ENCODE data around the gene IL36B.

IL36B gene

DNA sequence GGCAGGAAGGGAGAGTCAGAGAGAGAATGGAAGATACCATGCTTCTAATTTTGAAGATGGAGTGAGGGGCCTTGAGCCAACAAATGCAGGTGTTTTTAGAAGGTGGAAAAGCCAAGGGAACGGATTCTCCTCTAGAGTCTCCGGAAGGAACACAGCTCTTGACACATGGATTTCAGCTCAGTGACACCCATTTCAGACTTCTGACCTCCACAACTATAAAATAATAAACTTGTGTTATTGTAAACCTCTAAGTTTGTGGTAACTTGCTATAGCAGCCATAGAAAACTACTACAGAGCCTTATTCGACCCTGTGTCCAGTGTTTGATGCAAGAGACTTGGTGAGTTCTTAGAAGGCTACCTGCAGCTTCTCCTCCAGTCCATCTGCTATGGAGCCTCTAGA, 22.9 kb upstream of the IL36B start:
- no peak for DNase-seq (ENCODE audit: low spot score)

GRCh38 chr2:113075030-113075429, 22.4 kb upstream of the IL36B start:
- DNase-seq (ENCODE audit: low spot score) = no peak

GRCh38 chr2:113073325-113073834, 20.7 kb upstream of the IL36B start:
- no peak for DNase-seq (ENCODE audit: low spot score)

GRCh38 chr2:113072584-113072983, 19.9 kb upstream of the IL36B start:
- no peak for DNase-seq (ENCODE audit: low spot score)

DNA sequence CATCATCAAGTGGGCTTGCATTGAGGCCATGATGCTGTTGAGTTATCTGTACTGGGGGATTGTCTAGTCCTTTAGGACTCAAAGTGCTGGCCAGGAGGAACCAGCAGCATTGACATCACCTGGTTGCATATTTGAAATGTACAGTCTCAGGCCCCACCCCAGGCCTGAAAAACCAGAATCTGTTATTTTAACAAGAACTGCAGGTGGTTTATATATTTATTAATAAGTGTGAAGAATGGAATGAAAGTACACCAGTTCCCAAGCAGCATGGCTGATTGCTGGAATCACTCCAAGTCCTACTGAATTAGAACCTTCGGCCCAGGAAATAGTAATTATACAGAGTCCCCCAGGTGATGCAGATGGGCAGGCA, 17.9 kb upstream of the IL36B start:
- no peak for DNase-seq (ENCODE audit: low spot score)

DNA sequence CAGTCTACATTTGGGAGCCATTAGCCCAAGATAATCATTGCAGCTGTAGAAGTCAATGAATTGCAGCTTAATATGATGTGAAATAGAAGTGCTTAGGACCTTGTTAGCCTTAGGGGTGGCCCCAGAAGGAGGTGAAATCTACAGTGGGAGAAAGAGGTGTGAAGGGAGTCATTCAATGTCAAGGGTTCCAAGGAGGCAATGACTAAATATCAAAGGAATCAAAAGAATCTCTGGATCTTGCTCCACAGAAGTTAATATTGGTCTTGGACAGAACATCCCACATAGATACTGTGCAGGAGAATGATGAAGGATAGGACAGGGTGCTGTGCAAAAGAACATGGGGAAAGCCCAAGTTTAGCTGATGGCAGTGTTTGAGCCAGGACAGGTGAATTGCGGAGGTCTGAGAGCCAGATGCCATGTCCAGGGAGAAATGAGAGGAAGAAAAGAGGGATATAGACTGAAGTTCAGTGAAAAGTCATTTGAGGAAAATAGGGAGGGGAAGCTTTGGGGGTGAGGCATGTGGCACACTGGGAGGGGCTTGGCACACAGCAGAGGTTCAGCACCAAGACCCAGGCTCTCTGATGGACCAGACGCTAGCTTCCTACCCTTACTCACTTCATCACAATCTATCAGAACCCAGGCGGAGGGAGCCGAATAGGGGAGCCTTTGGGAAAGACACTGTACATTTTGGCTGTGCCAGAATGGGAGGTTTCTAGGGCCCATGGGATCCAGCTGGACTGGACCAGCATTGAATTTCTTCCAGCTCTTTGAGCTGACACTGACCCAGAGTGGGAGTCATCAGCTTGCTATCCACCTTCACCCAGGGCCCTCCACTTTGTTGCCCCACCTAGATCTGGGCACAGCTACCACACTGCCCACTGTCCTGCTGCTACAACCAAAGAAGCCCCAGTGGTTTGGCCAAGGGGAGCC, 17.3 kb upstream of the IL36B start:
- no peak for DNase-seq (ENCODE audit: low spot score)

- no peak for DNase-seq (ENCODE audit: low spot score)
Observed at GRCh38 chr2:113068706-113069485, 16.2 kb upstream of the IL36B start.

GRCh38 chr2:113068249-113068648, 15.6 kb upstream of the IL36B start:
- no peak for DNase-seq (ENCODE audit: low spot score)

- no peak for DNase-seq (ENCODE audit: low spot score)
Observed at GRCh38 chr2:113067681-113068080, 15.0 kb upstream of the IL36B start, which contains the start of gene IL1F10. Gene IL1F10 (plus strand): TSS chr2:113067970. CDS start chr2:113072739, 4,769 bp downstream.

GRCh38 chr2:113064898-113065297, 12.2 kb upstream of the IL36B start:
- DNase-seq (ENCODE audit: low spot score) = no peak

DNA sequence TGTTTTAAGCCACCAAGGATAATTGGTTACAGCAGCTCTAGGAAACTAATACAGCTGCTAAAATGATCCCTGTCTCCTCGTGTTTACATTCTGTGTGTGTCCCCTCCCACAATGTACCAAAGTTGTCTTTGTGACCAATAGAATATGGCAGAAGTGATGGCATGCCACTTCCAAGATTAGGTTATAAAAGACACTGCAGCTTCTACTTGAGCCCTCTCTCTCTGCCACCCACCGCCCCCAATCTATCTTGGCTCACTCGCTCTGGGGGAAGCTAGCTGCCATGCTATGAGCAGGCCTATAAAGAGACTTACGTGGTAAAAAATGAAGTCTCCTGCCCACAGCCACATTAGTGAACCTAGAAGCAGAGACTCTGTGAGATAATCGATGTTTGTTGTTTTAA, 11.6 kb upstream of the IL36B start:
- DNase-seq (ENCODE audit: low spot score) = no peak

DNA sequence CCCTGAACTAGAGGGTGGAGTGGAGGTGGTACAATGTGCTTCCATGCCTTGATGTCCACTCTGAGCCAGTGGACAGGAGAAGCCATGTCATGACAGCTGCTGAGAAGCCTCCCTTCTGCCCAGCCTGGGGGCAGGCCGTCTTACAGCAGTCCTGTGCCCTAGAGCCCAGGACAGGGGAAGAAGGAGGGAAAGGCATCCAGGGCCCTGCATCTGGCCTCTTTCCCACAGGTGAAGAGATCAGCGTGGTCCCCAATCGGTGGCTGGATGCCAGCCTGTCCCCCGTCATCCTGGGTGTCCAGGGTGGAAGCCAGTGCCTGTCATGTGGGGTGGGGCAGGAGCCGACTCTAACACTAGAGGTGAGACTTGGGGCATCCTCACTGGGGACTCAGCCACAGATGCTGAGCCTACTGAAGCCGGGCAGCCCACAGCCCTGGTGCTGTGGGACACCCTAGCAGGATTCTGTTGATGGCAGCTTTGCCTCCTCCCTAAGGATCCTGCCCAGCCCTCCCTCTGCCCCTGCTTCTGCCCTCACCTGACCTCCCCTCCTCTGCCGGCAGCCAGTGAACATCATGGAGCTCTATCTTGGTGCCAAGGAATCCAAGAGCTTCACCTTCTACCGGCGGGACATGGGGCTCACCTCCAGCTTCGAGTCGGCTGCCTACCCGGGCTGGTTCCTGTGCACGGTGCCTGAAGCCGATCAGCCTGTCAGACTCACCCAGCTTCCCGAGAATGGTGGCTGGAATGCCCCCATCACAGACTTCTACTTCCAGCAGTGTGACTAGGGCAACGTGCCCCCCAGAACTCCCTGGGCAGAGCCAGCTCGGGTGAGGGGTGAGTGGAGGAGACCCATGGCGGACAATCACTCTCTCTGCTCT, 9.5 kb upstream of the IL36B start:
- no peak for DNase-seq (ENCODE audit: low spot score)

DNA sequence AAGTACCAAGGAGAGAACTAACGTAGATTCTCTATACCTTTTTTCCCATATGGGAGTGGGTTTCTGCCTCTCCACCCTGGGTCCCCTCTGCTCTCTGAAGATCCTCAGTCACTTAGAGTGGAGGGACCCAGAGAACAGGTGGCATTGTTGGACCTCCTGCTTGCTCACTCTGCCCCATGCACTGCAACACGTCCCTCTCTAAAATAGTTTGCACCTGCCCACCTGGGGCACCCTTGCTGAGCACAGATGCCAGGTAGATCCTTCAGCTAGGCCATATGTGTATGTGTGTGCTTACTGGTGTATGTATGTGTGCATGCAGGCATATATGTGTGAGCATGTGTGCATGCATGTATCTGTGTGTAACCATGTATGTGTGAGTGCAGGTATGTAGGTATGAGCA, 8.6 kb upstream of the IL36B start:
- DNase-seq (ENCODE audit: low spot score) = no peak

- no peak for DNase-seq (ENCODE audit: low spot score)
Observed at GRCh38 chr2:113060796-113061195, 8.1 kb upstream of the IL36B start.

GRCh38 chr2:113060396-113060795, 7.7 kb upstream of the IL36B start:
- DNase-seq (ENCODE audit: low spot score) = no peak

GRCh38 chr2:113058998-113059960, 6.6 kb upstream of the IL36B start, which contains the start of gene IL36RN:
Gene IL36RN (plus strand): TSS chr2:113059198. CDS start chr2:113059439, 241 bp downstream.
- no peak for DNase-seq (ENCODE audit: low spot score)

- DNase-seq (ENCODE audit: low spot score) = no peak
Observed at GRCh38 chr2:113058411-113058994, 5.8 kb upstream of the IL36B start.

GRCh38 chr2:113057117-113057516, 4.5 kb upstream of the IL36B start:
- DNase-seq (ENCODE audit: low spot score) = no peak

DNA sequence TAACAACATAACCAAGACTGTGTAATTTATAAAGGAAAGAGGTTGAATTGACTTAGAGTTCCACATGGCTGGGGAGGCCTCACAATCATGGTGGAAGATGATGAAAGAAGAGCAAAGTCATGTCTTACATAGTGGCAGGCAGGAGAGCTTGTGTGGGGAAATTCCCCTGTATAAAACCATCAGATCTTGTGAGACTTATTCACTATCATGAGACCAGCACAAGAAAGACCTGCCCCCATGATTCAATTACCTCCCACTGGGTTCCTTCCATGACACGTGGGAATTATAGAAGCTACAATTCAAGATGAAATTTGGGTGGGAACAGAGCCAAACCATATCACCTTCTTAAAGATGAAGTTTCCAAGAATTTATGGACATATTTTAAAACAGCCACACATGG, 3.9 kb upstream of the IL36B start:
- no peak for DNase-seq (ENCODE audit: low spot score)

DNA sequence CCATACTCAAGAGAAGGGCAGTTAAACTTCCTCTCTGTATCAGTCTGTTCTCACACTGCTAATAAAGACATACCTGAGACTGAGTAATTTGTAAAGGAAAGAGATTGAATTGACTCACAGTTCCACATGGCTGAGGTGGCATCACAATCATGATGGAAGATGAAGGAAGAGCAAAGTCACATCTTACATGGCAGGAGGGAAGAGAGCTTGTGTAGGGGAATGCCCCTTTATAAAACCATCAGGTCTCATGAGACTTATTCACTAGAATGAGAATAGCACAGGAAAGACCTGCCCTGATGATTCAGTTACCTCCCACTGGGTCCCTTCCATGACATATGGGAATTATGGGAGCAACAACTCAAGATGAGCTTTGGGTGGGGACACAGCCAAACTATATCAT, 1.4 kb upstream of the IL36B start:
- DNase-seq (ENCODE audit: low spot score) = no peak

Data from activated CD4-positive, alpha-beta T cell treated with anti-CD3 and anti-CD28 coated beads, Interleukin-2, Interleukin-4, amounts not matched to agents 100 ng/mL and 50 ng/mL, durations not matched to agents 16 hours and 8 hours (primary cell).